Globus pallidus (tissue), 1 donor: ENCODE results near the gene OSER1.

Experiments
- DNase-seq: peaks from one replicate; pipeline ENCODE4 v3.0.0-alpha.2; 2015; ENCODE audit warnings: low spot score

The OSER1 gene

DNA sequence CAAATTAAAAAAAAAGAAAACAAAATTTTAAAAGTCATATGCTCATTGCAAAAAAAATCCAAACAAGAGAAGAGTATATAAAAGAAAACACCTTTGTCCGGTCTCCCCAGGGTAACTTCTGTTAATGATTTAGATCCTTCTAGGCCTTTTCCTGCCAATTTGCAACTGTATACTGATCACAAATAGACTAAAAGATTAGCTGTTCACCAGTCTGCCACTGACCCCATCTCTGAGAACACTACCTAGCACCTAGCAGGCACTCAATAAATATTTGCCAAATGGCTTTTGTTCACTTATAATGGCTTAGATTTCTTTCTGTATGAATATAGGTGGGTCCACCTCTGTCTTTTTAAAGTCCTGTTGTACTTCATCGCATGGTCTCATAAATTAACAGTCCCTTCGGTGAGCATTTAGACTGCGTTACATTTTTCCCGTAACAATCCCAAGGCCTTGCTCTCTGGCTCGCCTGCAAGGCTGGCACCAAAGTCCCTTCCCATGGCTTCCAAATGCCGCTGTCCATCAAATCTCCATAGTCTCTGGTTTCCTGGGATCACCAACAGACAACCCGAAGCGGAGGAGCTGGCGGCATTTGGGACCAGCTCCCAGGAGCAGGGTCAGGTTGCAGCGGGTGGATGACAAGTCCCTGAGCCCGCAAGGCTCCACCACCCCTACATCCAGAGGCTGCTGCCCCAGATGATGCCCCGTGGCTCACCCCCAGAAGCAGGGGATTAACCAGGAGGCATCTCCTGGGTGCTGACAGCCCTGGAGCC lies 35.4 kb downstream of the OSER1 start:
- no peak for DNase-seq

DNA sequence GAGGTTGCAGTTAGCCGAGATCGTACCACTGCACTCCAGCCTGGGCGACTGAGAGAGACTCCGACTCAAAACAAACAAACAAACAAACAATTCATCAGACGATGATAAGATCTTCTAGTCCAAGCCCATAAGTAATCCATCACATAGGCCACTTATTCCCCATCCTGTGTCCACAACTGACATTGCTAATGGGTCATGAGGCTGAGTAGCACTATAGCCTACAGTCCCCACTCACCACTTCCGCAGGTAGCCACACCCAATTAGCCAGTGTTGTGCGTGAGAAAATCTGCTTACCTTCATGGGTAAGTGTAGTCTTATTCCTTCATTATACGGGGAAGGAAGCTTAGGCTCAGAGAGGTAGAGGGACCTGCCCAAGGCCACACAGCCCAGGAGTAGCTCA lies 36.7 kb downstream of the OSER1 start:
- no peak for DNase-seq

DNA sequence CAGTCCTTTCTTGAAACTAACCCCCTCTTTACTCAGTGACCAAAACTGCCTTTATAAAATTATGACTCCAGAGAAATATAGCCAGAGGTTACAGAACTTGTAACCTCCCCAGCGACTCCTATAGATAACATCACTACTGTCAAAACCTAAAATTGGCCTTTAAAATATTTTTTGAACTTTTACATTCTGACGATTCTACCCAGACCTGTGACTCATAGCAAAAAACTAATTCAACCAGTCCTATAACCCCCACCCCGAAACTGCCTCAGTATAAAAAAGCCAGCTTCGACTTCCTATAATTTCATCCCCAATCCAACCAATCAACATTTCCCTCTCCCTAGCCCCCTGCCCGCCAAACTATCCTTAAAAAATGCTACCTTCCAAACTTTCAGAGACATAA lies 37.5 kb downstream of the OSER1 start:
- no peak for DNase-seq

DNA sequence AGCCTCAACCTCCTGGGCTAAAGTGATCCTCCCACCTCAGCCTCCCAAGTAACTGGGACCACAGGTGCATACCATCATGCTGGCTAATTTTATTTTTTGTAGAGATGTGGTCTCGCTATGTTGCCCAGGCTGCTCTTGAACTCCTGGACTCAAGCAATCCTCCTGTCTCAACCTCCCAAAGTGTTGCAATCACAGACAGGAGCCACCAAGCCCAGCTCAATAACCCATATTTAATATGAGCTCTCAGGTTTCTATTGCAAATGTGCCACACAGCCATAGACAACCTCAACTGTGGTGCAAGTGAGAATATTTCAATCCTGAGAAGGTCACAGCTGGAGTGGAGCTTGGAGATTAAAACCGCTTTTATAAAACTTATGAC lies 38.0 kb downstream of the OSER1 start:
- no peak for DNase-seq

DNA sequence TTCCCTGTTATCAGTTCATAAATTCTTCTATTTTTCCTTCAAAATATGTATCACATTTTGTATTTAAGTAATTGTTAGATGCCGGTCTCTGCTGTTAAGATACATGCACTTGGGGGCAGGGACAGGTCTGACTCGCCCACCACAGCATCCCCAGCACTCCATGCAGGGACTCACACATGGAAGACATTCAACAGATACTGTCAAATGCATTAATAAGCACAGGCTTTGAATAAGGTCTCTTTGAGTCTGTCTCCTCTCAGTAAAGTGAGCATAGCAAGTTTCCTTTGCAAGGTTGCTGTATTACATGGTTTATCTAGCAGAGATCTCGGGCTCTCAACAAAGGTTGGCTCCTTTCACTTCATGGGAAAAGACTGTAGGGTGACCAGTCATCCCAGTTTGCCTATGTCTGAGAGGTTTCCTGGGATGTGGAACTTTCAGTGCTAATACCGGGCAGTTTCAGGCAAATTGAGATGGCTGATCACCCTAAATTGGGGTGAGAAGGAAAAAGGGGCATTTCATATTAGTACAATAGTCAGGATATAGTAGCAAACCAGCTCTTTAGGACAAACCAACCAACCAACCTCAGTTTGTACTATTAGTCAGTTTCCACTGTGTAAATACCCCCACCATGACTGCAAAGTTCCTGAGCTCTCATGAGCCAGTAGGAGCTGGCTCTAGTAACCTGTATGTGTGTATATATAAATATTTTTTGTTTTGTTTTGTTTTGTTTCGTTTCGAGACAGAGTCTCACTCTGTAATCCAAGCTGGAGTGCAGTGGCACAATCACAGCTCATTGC lies 38.6 kb downstream of the OSER1 start:
- DNase-seq: no peak

DNA sequence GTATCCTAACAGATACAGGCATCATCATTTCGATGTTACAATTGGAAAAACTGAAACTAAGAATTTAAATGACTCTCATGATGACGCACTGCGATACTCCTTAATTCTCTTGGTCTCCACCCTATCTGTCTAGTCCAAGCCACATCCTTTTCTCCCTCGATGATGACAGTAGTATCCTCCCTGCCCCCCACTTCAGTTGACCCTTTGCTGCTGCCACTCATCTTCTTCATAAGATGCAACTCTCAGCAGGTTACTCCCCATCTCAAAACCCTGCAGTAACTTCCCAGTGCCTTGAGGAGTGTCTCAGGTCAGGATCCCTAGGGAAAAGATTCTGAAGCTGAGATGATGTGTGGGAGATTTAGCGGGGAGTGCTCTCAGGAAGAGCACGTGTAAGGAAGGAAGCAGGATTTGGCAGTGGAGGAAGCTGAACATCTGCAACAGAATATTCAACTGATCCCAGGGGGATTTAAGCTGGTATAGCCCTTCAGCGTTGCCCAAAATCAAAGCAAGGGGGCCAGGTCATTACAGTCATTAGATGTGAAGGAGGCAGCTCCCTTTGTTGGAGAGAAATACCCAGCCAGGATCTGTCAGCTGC lies 39.7 kb downstream of the OSER1 start:
- DNase-seq: no peak

DNA sequence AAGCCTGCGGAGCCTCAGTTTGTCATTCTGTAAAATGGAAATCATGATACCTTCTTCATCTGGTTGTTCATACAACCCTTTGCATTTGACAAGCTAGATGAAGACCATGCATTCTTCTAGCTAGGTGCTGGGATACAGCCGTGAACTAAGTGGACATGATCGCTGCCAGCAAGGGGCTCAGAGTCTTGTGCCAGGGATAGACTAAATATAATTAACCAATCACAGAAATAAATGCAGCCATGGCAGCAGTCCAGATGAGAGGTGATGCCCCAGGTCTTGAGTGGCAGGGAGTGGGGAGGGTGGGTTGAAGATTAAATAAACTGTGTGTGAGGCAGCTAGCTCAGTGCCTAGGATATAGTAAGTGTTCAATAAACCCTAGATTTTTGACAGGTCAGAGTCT lies 42.8 kb downstream of the OSER1 start:
- DNase-seq: no peak

DNA sequence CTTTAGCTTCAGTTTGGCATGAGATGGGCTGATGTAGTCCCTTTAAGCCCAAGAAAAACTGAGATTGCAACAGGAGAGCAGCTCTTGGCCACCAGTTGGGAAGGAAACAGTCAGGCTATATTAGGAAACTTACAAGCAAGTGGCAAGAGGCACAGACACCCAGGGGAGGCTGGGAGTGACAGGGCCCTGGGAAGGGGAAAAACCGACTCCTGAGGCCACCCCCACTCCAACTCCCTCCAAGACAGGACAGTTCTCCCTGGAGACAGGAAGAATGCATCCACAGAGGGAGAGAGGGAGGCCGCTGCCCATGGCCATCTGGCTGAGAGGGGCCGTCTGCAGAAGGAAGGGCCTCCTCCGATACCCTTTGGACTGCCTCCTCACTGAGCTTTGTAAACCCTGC lies 44.1 kb downstream of the OSER1 start:
- no peak for DNase-seq

DNA sequence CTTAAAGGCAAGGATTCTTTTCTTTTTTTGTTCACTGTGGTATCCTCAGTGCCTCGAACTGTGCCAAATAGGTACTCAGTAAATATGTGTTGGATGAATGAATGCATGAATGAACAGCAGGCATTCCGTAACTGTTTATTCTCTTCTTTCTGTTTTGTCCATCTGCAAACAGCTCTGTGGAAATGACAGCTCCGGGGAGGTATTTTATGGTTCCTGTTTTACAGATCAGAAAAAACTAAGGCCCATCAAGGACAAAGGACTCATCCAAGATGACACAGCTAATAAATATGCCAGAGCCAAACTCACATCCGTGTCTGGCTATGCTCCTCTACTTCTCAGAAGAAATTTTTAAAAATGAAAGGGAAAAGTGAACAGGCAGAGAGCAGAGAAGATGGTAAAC lies 44.6 kb downstream of the OSER1 start:
- DNase-seq: no peak

DNA sequence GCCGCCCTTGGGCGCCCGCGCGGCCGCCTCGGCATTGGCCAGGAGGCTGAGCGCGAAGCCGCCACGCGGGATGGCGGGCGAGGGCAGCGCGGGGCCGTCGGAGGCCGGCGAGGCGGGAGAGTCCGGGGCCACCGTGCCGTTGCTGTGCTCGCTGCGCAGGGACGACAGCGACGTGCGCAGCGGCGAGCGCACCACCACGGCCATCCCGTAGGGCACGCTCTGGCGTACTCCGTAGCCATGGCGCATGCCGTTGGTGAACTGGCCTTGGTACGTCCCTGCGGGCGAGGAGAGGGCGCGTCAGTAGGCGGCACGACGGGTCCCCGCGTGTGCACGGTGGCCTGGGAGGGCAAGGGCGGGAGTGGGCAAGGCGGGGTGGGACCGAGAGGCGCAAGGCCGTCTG lies 50.4 kb downstream of the OSER1 start:
- DNase-seq: no peak

DNA sequence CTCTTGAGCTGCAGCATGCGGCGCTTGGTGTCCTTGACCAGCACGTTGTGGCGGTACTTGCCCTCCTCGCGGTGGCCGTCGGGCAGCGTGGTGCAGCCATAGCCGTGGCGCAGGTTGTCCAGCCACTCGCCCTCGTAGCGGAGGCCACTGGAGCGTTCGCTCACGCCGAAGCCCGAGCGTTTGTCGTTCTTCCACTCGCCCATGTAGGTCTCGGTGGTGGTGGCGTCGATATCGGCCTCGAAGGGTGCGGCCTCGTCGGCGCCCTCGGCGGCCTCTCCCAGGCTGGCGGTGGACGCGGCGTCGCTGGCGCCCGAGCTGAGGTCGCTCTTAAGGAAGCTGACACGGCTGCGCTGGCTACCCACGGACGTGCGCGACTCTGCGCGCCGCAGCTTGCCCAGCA lies 50.9 kb downstream of the OSER1 start:
- DNase-seq: no peak

DNA sequence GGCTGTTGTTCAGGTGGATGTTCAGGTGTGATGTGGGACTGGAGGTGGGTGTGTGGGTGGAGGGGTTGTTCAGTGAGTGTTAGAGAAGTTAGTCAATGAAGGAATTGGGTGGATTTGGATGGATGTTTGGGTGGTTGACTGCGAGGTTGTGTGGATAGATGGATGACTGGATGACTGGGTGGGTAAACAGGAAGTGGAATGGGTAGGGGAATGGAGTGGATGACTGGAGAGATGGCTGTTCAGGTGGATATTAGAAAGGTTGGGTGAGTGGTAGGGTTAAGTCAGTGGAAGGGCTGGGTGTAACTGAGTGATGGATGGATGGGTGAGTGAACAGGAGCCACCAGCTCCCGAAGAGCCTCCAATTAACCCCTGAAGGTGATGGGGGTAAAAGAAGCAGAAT lies 51.4 kb downstream of the OSER1 start:
- no peak for DNase-seq

DNA sequence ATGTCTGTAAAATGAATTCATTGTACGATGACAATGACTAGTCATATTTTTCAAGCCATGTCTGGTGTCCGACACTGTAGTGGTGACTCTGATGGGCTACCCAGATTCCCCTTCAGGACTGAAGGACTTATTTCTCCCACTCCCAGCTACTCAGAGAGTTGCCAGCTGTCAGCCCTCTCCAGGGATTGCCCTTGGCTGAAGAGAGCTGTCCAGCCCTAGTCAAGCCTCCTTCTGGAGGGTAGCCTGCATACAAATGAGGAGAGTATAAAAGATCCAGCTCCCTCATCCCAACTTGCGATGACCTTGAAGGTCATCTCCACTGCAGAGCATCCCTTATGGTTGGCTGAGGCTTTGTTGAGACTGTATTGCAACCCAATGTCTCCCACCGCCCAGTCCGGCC lies 53.5 kb downstream of the OSER1 start:
- no peak for DNase-seq

DNA sequence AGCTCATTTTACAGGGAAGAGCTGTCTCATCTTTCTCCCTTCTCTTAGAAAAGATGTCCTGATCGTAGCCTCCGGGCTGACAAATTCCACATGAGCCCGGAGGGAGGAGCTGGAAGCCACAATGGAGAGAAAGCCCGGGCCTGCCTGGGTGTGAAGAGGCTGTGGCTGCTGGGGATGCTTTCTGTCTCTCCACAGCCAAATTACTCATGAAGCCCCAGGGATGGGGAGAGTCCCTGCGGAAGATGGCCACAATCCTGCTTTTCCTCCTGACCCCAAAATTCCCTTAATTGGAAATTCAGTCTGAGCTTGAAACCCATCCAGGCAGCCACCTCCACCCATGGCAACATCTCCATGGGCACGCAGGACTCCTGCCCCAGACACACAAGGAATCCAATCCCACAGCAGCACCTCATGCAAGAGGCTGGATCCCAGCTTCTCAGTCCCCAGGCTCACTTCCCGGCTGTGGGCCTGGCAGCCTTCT lies 56.0 kb downstream of the OSER1 start:
- DNase-seq: no peak

DNA sequence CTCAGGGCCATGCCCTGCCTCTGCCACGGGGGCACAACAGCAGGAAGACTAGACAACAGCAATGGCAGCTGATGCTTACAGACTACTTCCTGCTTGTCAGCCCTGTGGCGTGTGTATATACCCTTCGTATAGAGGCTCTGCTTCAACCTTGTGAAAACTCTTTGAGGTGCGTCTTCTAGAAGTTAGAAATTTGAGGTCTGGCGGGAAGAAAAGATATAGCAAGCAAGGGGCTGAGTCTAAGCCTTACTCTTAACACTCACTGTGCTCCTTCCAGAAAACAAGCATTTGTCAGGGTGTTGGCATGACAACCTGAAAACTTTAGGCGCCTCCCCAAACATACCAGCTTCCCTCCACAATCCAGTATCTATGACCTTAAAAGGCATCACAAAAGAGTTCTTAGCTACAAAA lies 56.9 kb downstream of the OSER1 start:
- DNase-seq: no peak

DNA sequence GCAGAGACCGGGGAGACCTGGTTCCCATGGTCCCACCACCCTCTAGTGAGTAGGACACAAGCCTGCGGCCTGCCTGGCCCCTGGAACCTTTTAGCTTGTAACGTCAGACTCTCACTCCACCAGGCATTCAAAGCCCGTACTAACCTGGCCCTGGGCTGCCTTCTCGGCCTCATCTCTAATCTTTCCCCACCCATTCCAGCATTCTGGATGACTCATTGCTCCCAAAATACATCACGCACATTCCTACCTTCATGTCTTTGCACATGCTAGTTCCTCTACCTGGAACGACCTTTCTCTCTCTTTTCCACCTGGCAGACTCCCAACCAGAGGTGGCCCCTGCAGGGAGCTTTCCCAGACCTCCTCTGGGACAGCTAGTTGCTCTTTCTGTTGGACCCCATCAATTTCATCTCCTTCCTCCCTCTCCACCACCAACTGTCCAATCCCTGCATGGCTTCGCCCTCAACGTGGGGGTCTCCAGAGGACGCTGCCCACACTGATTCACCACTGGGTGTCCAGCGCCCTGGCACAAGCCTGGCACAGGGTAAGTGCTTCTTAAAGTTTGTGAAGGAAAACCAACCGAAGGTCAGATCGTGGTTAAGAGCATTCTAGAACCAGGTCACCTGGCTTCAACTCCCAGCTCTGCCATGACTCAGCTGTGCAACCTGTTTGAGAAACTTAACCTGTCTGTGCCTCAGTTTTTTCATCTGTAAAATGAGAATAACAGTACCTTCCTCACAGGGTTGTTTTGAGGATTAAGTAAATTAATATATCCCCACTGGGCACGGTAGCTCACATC lies 58.8 kb downstream of the OSER1 start:
- DNase-seq: no peak

DNA sequence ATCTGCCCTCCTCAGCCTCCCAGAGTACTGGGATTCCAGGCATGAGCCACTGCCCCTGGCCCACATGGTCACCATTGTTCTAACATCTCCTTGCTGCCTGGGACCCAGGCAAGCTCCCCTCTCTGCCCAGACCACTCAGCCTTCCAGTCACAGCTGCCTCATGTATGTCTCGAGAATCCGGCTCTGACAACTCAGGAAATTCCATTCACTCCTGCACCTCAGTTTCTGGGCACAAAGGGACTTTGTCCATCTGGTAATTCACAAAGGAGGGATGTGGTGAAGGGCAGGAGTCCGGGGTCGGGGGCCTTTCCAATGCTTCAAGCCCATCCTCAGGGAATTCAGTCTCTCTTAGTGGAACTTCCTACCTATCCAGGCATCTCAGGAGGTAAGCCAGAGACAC lies 64.3 kb downstream of the OSER1 start:
- no peak for DNase-seq
